ENCODE measurements around the gene TM4SF4. TPM values are rescaled to one million over a fixed set of nuclear protein-coding genes. Genes with fewer than 3 reads are reported as not detected.

Gene TM4SF4
- polyA plus RNA-seq, 2 donors: 0.02 to 0.12 TPM

DNA sequence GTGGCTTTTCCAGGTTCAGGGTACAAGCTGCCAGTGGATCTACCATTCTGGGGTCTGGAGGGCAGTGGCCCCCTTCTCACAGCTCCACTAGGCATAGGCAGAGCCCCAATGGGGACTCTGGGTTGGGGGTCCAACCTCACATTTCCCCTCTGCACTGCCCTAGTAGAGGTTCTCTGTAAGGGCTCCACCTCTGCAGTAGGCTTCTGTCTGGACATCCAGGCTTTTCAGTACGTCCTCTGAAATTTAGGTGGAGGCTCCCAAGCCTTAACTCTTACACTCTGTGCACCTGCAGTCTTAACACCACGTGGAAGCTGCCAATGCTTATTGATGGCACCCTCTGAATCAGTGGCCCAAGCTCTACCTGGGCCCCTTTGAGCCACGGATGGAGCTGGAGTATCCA lies 22.5 kb upstream of the TM4SF4 start:
- WGBS, 2 donors: 79 to 81% methylated on average over 3 of the region's 3 CpGs
- Histone ChIP-seq H3K4me3 (ENCODE audit: low read depth in 1 of 2, low read length in 2 of 2) (no peak overlapping the region), H3K4me1 (ENCODE audit: control insufficient read depth in 2 of 2, insufficient read depth in 2 of 2, low read length in 1 of 2) (no peaks in the 10 kb centered on the region), H3K27me3 (ENCODE audit: control insufficient read depth in 1 of 2, insufficient read depth in 2 of 2, low read length in 2 of 2) (no peaks in the 10 kb centered on the region), H3K27ac (ENCODE audit: low read depth in 2 of 2, low read length in 1 of 2) (no peak overlapping the region), H3K9me3 (ENCODE audit: control insufficient read depth in 2 of 2, insufficient read depth in 1 of 2, low read depth in 1 of 2, low read length in 1 of 2) (peaks cover 0 to 3% of the 10 kb centered on the region in 2 donors), H3K36me3 (ENCODE audit: control insufficient read depth in 2 of 2, insufficient read depth in 2 of 2, low read length in 1 of 2) (no peaks in the 10 kb centered on the region)

DNA sequence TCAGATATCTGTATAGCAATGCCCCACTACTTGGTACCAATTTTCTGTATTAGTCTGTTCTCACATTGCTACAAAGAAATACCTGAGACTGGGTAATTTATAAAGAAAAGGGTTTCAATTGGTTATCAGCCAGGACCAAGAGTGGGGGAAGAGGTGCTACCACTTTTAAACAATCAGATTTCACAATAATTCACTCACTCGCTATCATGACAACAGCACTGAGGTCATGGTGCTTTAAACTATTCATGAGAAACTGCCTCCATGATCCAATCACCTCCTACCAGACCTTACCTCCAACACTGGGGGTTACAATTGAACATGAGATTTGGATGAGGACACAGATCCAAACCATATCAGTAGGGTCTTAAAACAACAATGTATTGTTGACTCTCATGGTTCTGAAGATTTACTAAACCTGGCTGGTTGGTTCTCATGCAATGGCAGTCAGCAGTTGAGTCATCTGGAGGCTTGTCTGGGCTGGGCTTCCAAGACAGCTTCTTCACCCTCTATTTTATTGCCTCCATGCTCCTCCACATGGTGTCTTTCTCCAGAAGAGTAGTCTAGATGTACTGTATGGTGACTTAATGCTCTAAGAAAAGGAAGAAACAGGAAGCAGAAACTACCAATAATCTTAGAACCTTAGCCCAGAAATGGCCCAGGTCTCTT lies 21.2 kb upstream of the TM4SF4 start:
- no peaks in the 10 kb centered on the region for H3K36me3 ChIP-seq (ENCODE audit: control insufficient read depth in 2 of 2, insufficient read depth in 2 of 2, low read length in 1 of 2)
- 79 to 96% methylated on average over 1 of the region's 1 CpG for WGBS, 2 donors

DNA sequence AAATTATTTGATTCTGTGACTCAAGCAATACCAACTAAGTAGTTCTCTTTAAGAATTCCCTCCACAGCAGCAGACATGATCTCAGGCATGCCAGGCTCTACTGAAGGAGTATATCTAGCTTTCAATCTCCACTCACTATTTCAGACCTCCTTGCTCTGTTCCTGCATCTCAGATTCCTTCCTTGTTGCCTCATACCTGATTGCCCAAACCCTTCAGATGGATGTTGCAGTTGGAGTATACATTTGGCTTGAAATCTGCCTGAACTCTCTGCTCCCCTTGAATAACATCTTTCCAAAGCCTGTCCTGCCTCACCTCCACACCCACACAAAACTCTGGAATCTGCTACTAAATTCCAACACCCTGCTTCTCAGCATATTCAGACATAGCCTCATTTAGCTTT lies 19.8 kb upstream of the TM4SF4 start:
- H3K4me3 ChIP-seq (ENCODE audit: low read depth in 1 of 2, low read length in 2 of 2): no peak overlapping the region
- no peaks in the 10 kb centered on the region for H3K4me1 ChIP-seq (ENCODE audit: control insufficient read depth in 2 of 2, insufficient read depth in 2 of 2, low read length in 1 of 2)
- no peaks in the 10 kb centered on the region for H3K27me3 ChIP-seq (ENCODE audit: control insufficient read depth in 1 of 2, insufficient read depth in 2 of 2, low read length in 2 of 2)
- H3K36me3 ChIP-seq (ENCODE audit: control insufficient read depth in 2 of 2, insufficient read depth in 2 of 2, low read length in 1 of 2): no peaks in the 10 kb centered on the region
- H3K27ac ChIP-seq (ENCODE audit: low read depth in 2 of 2, low read length in 1 of 2): no peak overlapping the region
- peaks cover 0 to 3% of the 10 kb centered on the region in 2 donors for H3K9me3 ChIP-seq (ENCODE audit: control insufficient read depth in 2 of 2, insufficient read depth in 1 of 2, low read depth in 1 of 2, low read length in 1 of 2)

More for the DNA sequence above, 21.2 kb upstream of the TM4SF4 start:
- no peak overlapping the region for H3K4me3 ChIP-seq (ENCODE audit: low read depth in 1 of 2, low read length in 2 of 2)
- H3K4me1 ChIP-seq (ENCODE audit: control insufficient read depth in 2 of 2, insufficient read depth in 2 of 2, low read length in 1 of 2): no peaks in the 10 kb centered on the region
- H3K27ac ChIP-seq (ENCODE audit: low read depth in 2 of 2, low read length in 1 of 2): no peak overlapping the region
- H3K27me3 ChIP-seq (ENCODE audit: control insufficient read depth in 1 of 2, insufficient read depth in 2 of 2, low read length in 2 of 2): no peaks in the 10 kb centered on the region
- H3K9me3 ChIP-seq (ENCODE audit: control insufficient read depth in 2 of 2, insufficient read depth in 1 of 2, low read depth in 1 of 2, low read length in 1 of 2): peaks cover 0 to 3% of the 10 kb centered on the region in 2 donors

DNA sequence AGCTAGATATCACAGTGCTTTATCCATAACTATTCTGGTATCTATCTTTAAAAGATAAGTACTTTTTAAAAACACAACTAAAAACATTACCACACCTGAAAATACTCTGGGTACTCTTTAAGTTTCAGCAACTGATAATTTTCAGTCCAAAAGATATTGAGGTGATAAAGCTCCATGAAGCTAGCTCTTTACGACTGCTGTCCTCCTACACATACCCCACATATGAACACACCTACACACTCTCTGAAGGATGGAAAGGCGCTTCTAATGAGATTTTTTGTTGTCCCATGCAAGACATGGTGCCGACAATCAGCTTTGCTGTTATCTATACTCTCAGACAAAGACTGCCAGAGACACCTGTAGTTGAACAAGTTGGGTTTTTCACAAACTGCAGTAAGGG lies 19.1 kb upstream of the TM4SF4 start:
- WGBS, 2 donors: 85 to 90% methylated on average over 3 of the region's 3 CpGs
- H3K27me3 ChIP-seq (ENCODE audit: control insufficient read depth in 1 of 2, insufficient read depth in 2 of 2, low read length in 2 of 2): no peaks in the 10 kb centered on the region
- no peaks in the 10 kb centered on the region for H3K36me3 ChIP-seq (ENCODE audit: control insufficient read depth in 2 of 2, insufficient read depth in 2 of 2, low read length in 1 of 2)

DNA sequence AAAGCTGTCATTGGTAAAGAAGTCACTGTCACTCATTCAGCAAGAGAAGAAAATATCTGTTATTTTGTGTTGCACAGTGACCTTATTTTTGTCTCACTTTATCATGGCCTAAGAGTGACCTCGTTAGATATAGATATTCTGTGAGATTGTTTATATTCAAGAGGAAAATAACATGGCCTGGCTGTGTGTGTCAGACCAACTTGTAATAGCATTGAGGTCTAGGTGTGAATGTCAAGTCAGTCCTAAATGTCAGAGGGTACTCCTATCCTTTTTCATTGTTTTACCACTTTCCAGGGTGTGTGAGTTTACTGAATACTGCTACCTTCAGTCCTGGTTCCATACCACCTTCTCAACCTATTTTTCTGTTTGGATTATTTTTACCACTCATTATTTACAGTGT lies 18.5 kb upstream of the TM4SF4 start:
- H3K27me3 ChIP-seq (ENCODE audit: control insufficient read depth in 1 of 2, insufficient read depth in 2 of 2, low read length in 2 of 2): no peaks in the 10 kb centered on the region
- no peaks in the 10 kb centered on the region for H3K4me1 ChIP-seq (ENCODE audit: control insufficient read depth in 2 of 2, insufficient read depth in 2 of 2, low read length in 1 of 2)
- WGBS, 2 donors: 77 to 80% methylated on average over 1 of the region's 1 CpG
- no peak overlapping the region for H3K4me3 ChIP-seq (ENCODE audit: low read depth in 1 of 2, low read length in 2 of 2)
- no peaks in the 10 kb centered on the region for H3K36me3 ChIP-seq (ENCODE audit: control insufficient read depth in 2 of 2, insufficient read depth in 2 of 2, low read length in 1 of 2)
- H3K9me3 ChIP-seq (ENCODE audit: control insufficient read depth in 2 of 2, insufficient read depth in 1 of 2, low read depth in 1 of 2, low read length in 1 of 2): peaks cover 0 to 3% of the 10 kb centered on the region in 2 donors
- no peak overlapping the region for H3K27ac ChIP-seq (ENCODE audit: low read depth in 2 of 2, low read length in 1 of 2)

More for the DNA sequence above, 19.1 kb upstream of the TM4SF4 start:
- peaks cover 0 to 3% of the 10 kb centered on the region in 2 donors for H3K9me3 ChIP-seq (ENCODE audit: control insufficient read depth in 2 of 2, insufficient read depth in 1 of 2, low read depth in 1 of 2, low read length in 1 of 2)
- no peak overlapping the region for H3K27ac ChIP-seq (ENCODE audit: low read depth in 2 of 2, low read length in 1 of 2)
- H3K4me1 ChIP-seq (ENCODE audit: control insufficient read depth in 2 of 2, insufficient read depth in 2 of 2, low read length in 1 of 2): no peaks in the 10 kb centered on the region
- H3K4me3 ChIP-seq (ENCODE audit: low read depth in 1 of 2, low read length in 2 of 2): no peak overlapping the region

DNA sequence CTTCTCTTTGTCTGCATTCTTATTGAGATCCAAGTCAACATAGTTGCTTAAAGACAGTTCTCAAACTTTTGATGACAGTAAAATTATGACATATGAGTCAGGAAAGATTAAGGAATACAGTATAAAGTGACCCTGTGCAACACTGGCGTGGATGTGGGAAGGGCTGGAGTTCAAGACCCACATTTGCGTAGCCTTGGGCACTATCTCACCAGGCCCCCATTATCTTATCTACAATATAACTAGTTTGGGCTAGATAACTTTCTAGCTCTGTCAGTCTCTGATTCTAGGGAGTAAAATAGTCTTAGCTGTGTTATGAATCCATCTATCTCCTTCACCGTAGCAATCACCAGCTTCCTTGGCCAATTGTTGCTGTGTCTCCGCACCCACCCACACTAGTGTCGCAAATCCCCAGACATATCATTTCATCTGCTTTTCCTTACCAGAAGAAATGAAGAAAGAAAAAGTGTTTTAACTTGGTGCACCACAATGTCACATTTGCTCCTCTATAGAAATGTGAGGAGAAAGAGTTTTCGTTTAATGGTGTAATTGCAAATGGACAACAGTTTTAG lies 14.9 kb upstream of the TM4SF4 start:
- Histone ChIP-seq H3K4me3 (ENCODE audit: low read depth in 1 of 2, low read length in 2 of 2) (no peak overlapping the region), H3K4me1 (ENCODE audit: control insufficient read depth in 2 of 2, insufficient read depth in 2 of 2, low read length in 1 of 2) (no peaks in the 10 kb centered on the region), H3K27ac (ENCODE audit: low read depth in 2 of 2, low read length in 1 of 2) (no peak overlapping the region), H3K27me3 (ENCODE audit: control insufficient read depth in 1 of 2, insufficient read depth in 2 of 2, low read length in 2 of 2) (no peaks in the 10 kb centered on the region), H3K9me3 (ENCODE audit: control insufficient read depth in 2 of 2, insufficient read depth in 1 of 2, low read depth in 1 of 2, low read length in 1 of 2) (no peaks in the 10 kb centered on the region), H3K36me3 (ENCODE audit: control insufficient read depth in 2 of 2, insufficient read depth in 2 of 2, low read length in 1 of 2) (no peaks in the 10 kb centered on the region)
- WGBS, 2 donors: 83 to 91% methylated on average over 6 of the region's 6 CpGs

DNA sequence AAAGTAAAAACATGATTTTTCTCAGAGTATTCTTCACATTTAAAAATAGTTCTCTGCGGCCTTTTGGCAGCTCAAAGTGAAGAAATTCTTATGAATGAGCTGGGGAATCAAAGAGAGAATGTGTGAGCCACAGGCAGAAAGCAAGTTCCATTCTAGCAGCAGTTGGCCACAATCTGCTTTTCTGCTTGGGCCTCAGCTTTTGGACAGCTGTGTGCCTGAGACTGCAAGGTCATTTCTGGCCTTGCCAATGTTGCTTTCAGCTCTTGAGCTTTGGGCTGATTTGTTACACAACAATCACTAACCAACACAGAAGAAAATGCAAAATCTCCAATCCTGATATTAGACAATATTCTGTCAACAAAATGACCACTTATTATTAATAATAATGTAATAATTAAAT lies 14.4 kb upstream of the TM4SF4 start:
- no peaks in the 10 kb centered on the region for H3K9me3 ChIP-seq (ENCODE audit: control insufficient read depth in 2 of 2, insufficient read depth in 1 of 2, low read depth in 1 of 2, low read length in 1 of 2)
- WGBS, 2 donors: 60 to 67% methylated on average over 1 of the region's 1 CpG

DNA sequence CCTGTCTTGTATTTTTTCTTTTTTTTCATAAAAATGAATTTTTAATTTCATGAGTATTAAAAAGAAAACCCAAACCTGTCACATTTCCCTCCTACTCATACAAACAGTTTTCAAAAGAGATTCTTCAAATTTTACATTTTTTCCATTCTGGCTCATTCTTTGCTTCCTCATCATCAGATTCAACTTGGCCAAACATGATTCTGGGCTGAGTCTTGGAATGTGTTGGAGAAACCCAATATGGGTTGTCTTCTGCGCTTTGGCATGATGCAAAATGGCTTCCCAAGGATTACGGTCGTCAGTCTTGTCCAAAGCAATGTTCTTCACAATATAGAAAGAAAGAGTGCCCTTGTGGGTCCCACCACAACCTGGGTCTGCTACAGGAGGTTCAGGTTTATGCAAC lies 12.4 kb upstream of the TM4SF4 start:
- 79 to 94% methylated on average over 3 of the region's 3 CpGs for WGBS, 2 donors
- Histone ChIP-seq H3K27me3 (ENCODE audit: control insufficient read depth in 1 of 2, insufficient read depth in 2 of 2, low read length in 2 of 2) (no peaks in the 10 kb centered on the region), H3K4me3 (ENCODE audit: low read depth in 1 of 2, low read length in 2 of 2) (no peak overlapping the region)

More for the DNA sequence above, 14.4 kb upstream of the TM4SF4 start:
- H3K4me3 ChIP-seq (ENCODE audit: low read depth in 1 of 2, low read length in 2 of 2): no peak overlapping the region
- no peaks in the 10 kb centered on the region for H3K27me3 ChIP-seq (ENCODE audit: control insufficient read depth in 1 of 2, insufficient read depth in 2 of 2, low read length in 2 of 2)
- H3K27ac ChIP-seq (ENCODE audit: low read depth in 2 of 2, low read length in 1 of 2): no peak overlapping the region
- no peaks in the 10 kb centered on the region for H3K4me1 ChIP-seq (ENCODE audit: control insufficient read depth in 2 of 2, insufficient read depth in 2 of 2, low read length in 1 of 2)
- H3K36me3 ChIP-seq (ENCODE audit: control insufficient read depth in 2 of 2, insufficient read depth in 2 of 2, low read length in 1 of 2): no peaks in the 10 kb centered on the region

DNA sequence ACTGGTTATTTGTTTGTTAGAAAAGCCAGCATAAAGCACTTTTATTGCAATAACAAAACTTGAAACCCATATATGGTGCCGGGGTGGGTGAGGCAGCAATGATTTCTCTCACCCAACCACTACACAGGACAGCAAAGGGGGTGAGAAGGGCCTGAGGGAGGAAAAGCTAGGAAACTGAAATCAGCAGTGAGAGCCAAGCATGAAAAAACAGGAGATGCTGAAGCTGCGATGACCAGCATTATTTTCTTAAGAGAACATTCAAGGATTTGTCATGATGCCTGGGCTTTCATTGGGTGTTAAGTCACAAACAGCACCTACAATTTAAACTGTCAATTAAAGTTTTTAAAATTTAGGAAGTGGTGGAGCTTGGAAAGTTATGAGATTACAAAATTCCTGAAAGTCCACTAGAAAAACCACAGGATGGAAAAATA lies 11.9 kb upstream of the TM4SF4 start:
- 87 to 96% methylated on average over 2 of the region's 2 CpGs for WGBS, 2 donors
- Histone ChIP-seq H3K27ac (ENCODE audit: low read depth in 2 of 2, low read length in 1 of 2) (no peak overlapping the region), H3K27me3 (ENCODE audit: control insufficient read depth in 1 of 2, insufficient read depth in 2 of 2, low read length in 2 of 2) (no peaks in the 10 kb centered on the region), H3K4me3 (ENCODE audit: low read depth in 1 of 2, low read length in 2 of 2) (no peak overlapping the region), H3K9me3 (ENCODE audit: control insufficient read depth in 2 of 2, insufficient read depth in 1 of 2, low read depth in 1 of 2, low read length in 1 of 2) (no peaks in the 10 kb centered on the region), H3K4me1 (ENCODE audit: control insufficient read depth in 2 of 2, insufficient read depth in 2 of 2, low read length in 1 of 2) (no peaks in the 10 kb centered on the region), H3K36me3 (ENCODE audit: control insufficient read depth in 2 of 2, insufficient read depth in 2 of 2, low read length in 1 of 2) (no peaks in the 10 kb centered on the region)

More for the DNA sequence above, 12.4 kb upstream of the TM4SF4 start:
- H3K9me3 ChIP-seq (ENCODE audit: control insufficient read depth in 2 of 2, insufficient read depth in 1 of 2, low read depth in 1 of 2, low read length in 1 of 2): no peaks in the 10 kb centered on the region
- H3K4me1 ChIP-seq (ENCODE audit: control insufficient read depth in 2 of 2, insufficient read depth in 2 of 2, low read length in 1 of 2): no peaks in the 10 kb centered on the region
- no peak overlapping the region for H3K27ac ChIP-seq (ENCODE audit: low read depth in 2 of 2, low read length in 1 of 2)
- H3K36me3 ChIP-seq (ENCODE audit: control insufficient read depth in 2 of 2, insufficient read depth in 2 of 2, low read length in 1 of 2): no peaks in the 10 kb centered on the region

DNA sequence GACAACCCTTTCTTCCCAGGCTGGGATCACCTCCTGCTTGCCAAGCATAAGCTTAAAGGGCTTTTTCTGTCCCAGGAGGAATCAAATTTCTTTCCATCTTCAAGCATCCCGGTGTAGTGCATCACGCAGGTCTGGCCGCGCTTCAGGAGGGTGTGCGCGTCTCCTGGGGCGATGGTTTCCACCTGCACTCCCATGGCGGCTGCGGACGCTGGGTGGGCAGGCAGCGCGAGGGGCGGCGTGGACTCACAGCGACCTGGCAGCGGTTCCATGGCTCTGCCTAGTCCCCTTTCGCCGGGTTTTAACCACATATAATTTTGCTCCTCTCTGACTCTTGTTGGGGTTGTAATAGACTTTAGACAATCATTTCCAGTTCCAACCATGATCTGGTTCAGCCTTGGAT lies 10.6 kb upstream of the TM4SF4 start:
- H3K4me1 ChIP-seq (ENCODE audit: control insufficient read depth in 2 of 2, insufficient read depth in 2 of 2, low read length in 1 of 2): no peaks in the 10 kb centered on the region

More for the DNA sequence above, 10.6 kb upstream of the TM4SF4 start:
- Histone ChIP-seq H3K27ac (ENCODE audit: low read depth in 2 of 2, low read length in 1 of 2) (no peak overlapping the region), H3K9me3 (ENCODE audit: control insufficient read depth in 2 of 2, insufficient read depth in 1 of 2, low read depth in 1 of 2, low read length in 1 of 2) (no peaks in the 10 kb centered on the region), H3K4me3 (ENCODE audit: low read depth in 1 of 2, low read length in 2 of 2) (no peak overlapping the region), H3K27me3 (ENCODE audit: control insufficient read depth in 1 of 2, insufficient read depth in 2 of 2, low read length in 2 of 2) (no peaks in the 10 kb centered on the region), H3K36me3 (ENCODE audit: control insufficient read depth in 2 of 2, insufficient read depth in 2 of 2, low read length in 1 of 2) (no peaks in the 10 kb centered on the region)
- 96 to 98% methylated on average over 18 of the region's 18 CpGs for WGBS, 2 donors
